ENCODE measurements around the gene MAGI3. TPM values are rescaled to one million over a fixed set of nuclear protein-coding genes. Genes with fewer than 3 reads are reported as not detected.

The MAGI3 gene
- total RNA-seq, 3 donors from 2014 or later (not counting 1 experiment from before 2014, with no cell fraction given), result 0.61 to 1.6 (median 0.66) TPM

GRCh38 chr1:113691184-113691583 is 300.9 kb downstream of the MAGI3 start:
- no peak overlapping the region for H3K4me3 ChIP-seq (ENCODE audit: low read length)
- no peaks in the 10 kb centered on the region for H3K27me3 Mint-ChIP-seq (ENCODE audit: low read depth in 2 of 2)
- peaks cover 37% of the 10 kb centered on the region for H3K36me3 Mint-ChIP-seq
- H3K27ac Mint-ChIP-seq, result no peak overlapping the region
- WGBS (ENCODE audit: insufficient coverage), result 98% methylated on average over 2 of the region's 2 CpGs
- H3K9me3 ChIP-seq (ENCODE audit: control insufficient read depth, insufficient read depth, low read length), result no peaks in the 10 kb centered on the region
- H3K4me3 Mint-ChIP-seq, result no peak overlapping the region
- H3K36me3 ChIP-seq (ENCODE audit: control insufficient read depth, insufficient read depth, low read length), result peaks cover 6% of the 10 kb centered on the region
- no peak for TF ChIP-seq CTCF (IDR thresholded peaks at IDR 0.05)
- H3K9me3 Mint-ChIP-seq, result peaks cover 7 to 9% of the 10 kb centered on the region in 2 donors
- no peaks in the 10 kb centered on the region for H3K4me1 Mint-ChIP-seq
- DNase-seq (no peak), ATAC-seq (no peak)
- H3K4me1 ChIP-seq (ENCODE audit: control insufficient read depth, insufficient read depth, low read length), result no peaks in the 10 kb centered on the region
- intact Hi-C loops (cut with micrococcal nuclease), result no loop called here
- no peak overlapping the region for H3K27ac ChIP-seq (ENCODE audit: low read length)
- H3K27me3 ChIP-seq (ENCODE audit: control insufficient read depth, insufficient read depth, low read length), result no peaks in the 10 kb centered on the region

- Histone ChIP-seq H3K27me3 (ENCODE audit: control insufficient read depth, insufficient read depth, low read length) (no peaks in the 10 kb centered on the region), H3K36me3 (ENCODE audit: control insufficient read depth, insufficient read depth, low read length) (peaks cover 11% of the 10 kb centered on the region), H3K9me3 (ENCODE audit: control insufficient read depth, insufficient read depth, low read length) (no peaks in the 10 kb centered on the region), H3K27ac (ENCODE audit: low read length) (no peak overlapping the region), H3K4me1 (ENCODE audit: control insufficient read depth, insufficient read depth, low read length) (no peaks in the 10 kb centered on the region), H3K4me3 (ENCODE audit: low read length) (no peak overlapping the region)
- H3K27me3 Mint-ChIP-seq (ENCODE audit: low read depth in 2 of 2), result no peaks in the 10 kb centered on the region
- WGBS (ENCODE audit: insufficient coverage), result no CpG with 5 or more reads among the region's 2 CpGs
- peaks cover 42% of the 10 kb centered on the region for H3K36me3 Mint-ChIP-seq
- no peaks in the 10 kb centered on the region for H3K4me1 Mint-ChIP-seq
- no peak for TF ChIP-seq CTCF (IDR thresholded peaks at IDR 0.05)
- DNase-seq, result no peak
- no peak for ATAC-seq
- no peak overlapping the region for H3K27ac Mint-ChIP-seq
- H3K9me3 Mint-ChIP-seq, result peaks cover 7 to 9% of the 10 kb centered on the region in 2 donors
- intact Hi-C loops (cut with micrococcal nuclease), result no loop called here
- H3K4me3 Mint-ChIP-seq, result no peak overlapping the region
These were observed 302.0 kb downstream of the MAGI3 start for GRCh38 chr1:113692342-113692741.

- DNase-seq (no peak), ATAC-seq (no peak)
- Histone ChIP-seq H3K27ac (ENCODE audit: low read length) (no peak overlapping the region), H3K9me3 (ENCODE audit: control insufficient read depth, insufficient read depth, low read length) (no peaks in the 10 kb centered on the region), H3K4me3 (ENCODE audit: low read length) (no peak overlapping the region), H3K27me3 (ENCODE audit: control insufficient read depth, insufficient read depth, low read length) (no peaks in the 10 kb centered on the region), H3K36me3 (ENCODE audit: control insufficient read depth, insufficient read depth, low read length) (peaks cover 11% of the 10 kb centered on the region), H3K4me1 (ENCODE audit: control insufficient read depth, insufficient read depth, low read length) (no peaks in the 10 kb centered on the region)
- no peak overlapping the region for H3K27ac Mint-ChIP-seq
- over 99% methylated on average over 4 of the region's 4 CpGs for WGBS (ENCODE audit: insufficient coverage)
- H3K27me3 Mint-ChIP-seq (ENCODE audit: low read depth in 2 of 2), result no peaks in the 10 kb centered on the region
- peaks cover 43% of the 10 kb centered on the region for H3K36me3 Mint-ChIP-seq
- no peaks in the 10 kb centered on the region for H3K4me1 Mint-ChIP-seq
- intact Hi-C loops (cut with micrococcal nuclease), result no loop called here
- peaks cover 7 to 9% of the 10 kb centered on the region in 2 donors for H3K9me3 Mint-ChIP-seq
- TF ChIP-seq CTCF (IDR thresholded peaks at IDR 0.05), result no peak
- no peak overlapping the region for H3K4me3 Mint-ChIP-seq
These were observed 302.6 kb downstream of the MAGI3 start for GRCh38 chr1:113692824-113693431.

GRCh38 chr1:113694910-113695309 is 304.6 kb downstream of the MAGI3 start:
- TF ChIP-seq CTCF (IDR thresholded peaks at IDR 0.05), result no peak
- peaks cover 18% of the 10 kb centered on the region for H3K36me3 ChIP-seq (ENCODE audit: control insufficient read depth, insufficient read depth, low read length)
- H3K27ac ChIP-seq (ENCODE audit: low read length), result no peak overlapping the region
- H3K27me3 Mint-ChIP-seq (ENCODE audit: low read depth in 2 of 2), result no peaks in the 10 kb centered on the region
- no peaks in the 10 kb centered on the region for H3K4me1 Mint-ChIP-seq
- no peak overlapping the region for H3K27ac Mint-ChIP-seq
- DNase-seq, result no peak
- intact Hi-C loops (cut with micrococcal nuclease), result no loop called here
- H3K9me3 ChIP-seq (ENCODE audit: control insufficient read depth, insufficient read depth, low read length), result no peaks in the 10 kb centered on the region
- no peaks in the 10 kb centered on the region for H3K4me1 ChIP-seq (ENCODE audit: control insufficient read depth, insufficient read depth, low read length)
- no peak for ATAC-seq
- H3K36me3 Mint-ChIP-seq, result peaks cover 43% of the 10 kb centered on the region
- H3K27me3 ChIP-seq (ENCODE audit: control insufficient read depth, insufficient read depth, low read length), result no peaks in the 10 kb centered on the region
- no peak overlapping the region for H3K4me3 Mint-ChIP-seq
- peaks cover 7 to 9% of the 10 kb centered on the region in 2 donors for H3K9me3 Mint-ChIP-seq
- no peak overlapping the region for H3K4me3 ChIP-seq (ENCODE audit: low read length)

Data from natural killer cell (primary cell).